Stimulated activated CD8-positive, alpha-beta memory T cell treated with anti-CD3 and anti-CD28 coated beads, Interleukin-2, amount 100 ng/mL, for 1 hour (primary cell): ENCODE measurements around the gene MALT1.

Experiments used
- DNase-seq, 2 donors: peaks; one replicate each; pipeline ENCODE4 v3.0.0-alpha.2; 2020; ENCODE audit warnings: low read depth in 2 of 2

The MALT1 gene

GRCh38 chr18:58692422-58693185 is 21.3 kb downstream of the MALT1 start:
- no peak for DNase-seq

DNA sequence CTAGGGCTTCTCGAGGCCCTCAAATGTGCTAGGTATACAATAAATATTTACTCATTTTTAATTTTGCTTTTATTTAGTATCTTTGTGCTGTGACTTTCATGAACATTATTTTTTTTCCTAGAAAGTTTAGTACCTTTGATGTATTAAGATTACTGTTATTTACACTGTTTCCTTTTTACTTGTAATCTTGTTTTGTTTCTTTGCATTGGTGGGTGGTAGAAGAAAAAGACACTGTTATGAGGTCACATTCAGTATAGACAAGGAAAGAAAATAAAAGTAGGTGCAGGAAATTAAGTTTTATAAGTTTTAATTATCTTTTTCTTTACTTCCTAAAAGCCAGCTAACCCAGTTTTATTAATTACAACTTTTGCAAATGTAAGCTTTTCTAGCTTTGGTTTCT is 23.0 kb downstream of the MALT1 start:
- no peak for DNase-seq

- DNase-seq = no peak
These were observed 23.6 kb downstream of the MALT1 start for GRCh38 chr18:58694720-58695468.

GRCh38 chr18:58695772-58696171 is 24.5 kb downstream of the MALT1 start:
- DNase-seq = no peak

DNA sequence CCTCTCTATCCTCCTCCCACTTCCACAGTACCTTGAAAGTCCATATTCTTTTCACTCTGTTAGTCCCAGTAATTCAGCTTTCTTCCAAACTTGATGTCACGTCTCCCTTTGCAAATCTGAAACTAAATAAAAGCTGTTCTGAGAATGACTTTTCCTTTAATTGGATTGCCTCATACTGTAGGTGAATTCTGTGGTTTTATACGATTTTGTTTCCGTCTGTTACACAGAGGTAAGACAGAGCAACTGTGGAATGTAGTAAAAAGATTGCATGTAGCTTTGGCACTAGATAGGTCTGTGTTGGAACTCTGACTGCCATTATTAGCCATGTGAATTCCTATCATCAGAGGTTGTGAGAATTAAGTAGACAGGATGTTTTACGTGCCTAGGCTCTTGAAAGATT is 25.9 kb downstream of the MALT1 start:
- DNase-seq = no peak

DNA sequence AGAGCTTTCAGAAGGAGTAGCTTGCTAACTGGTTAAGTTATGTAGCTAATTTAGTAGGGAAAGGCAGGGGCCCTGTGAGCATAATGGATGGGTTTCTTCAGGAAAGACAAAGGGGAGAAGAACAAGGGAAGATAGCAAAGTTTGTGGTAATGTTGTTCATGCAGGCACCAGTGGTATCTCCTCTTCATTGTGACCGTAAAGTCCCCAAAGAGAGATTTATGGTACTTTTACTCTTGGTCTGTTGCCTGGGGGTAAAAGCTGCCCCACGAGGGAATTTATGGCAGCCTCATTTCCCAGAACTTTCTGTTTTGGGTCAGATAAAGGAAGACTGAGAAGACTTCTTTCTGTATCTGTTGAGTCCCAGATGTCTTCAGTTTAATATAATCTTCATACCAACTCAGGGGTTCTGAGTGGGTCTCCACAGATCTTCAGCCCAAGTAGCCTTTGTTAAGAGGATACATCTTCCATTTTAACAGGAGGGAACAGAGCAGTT is 27.5 kb downstream of the MALT1 start:
- DNase-seq = no peak

DNA sequence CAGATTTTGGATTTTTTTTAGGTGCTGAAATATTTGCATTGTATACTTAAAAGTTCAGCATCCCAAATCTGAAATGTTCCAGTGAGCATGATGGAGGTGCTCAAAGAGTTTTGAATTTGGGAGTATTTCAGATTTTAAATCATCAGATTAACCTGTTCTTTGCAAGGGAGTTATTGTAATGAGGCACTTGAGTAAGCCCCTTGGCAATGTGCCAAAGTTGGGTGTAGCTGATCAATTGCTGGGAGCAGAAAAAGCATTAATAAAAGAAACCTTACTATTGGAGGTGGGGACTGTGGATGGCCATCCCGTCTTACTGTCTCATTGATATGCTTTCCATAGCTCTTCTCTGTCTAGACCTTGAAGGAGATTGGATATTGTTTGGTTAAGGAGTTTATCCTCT is 28.3 kb downstream of the MALT1 start:
- DNase-seq = no peak

DNA sequence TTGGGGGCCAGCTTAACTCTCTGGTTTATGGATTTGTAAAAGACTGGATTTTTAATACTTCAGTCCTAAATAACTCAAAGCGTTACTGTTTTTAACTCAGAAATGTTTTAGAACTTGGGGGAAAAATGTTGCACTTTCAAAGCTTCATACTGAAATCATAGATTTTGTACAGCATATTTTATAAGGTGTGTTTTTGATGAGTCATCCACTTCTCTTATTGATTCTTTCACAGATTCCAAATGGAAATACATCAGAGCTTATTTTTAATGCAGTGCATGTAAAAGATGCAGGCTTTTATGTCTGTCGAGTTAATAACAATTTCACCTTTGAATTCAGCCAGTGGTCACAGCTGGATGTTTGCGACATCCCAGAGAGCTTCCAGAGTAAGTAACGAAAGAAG is 28.9 kb downstream of the MALT1 start:
- DNase-seq = no peak

GRCh38 chr18:58712930-58713329 is 41.7 kb downstream of the MALT1 start:
- no peak for DNase-seq

DNA sequence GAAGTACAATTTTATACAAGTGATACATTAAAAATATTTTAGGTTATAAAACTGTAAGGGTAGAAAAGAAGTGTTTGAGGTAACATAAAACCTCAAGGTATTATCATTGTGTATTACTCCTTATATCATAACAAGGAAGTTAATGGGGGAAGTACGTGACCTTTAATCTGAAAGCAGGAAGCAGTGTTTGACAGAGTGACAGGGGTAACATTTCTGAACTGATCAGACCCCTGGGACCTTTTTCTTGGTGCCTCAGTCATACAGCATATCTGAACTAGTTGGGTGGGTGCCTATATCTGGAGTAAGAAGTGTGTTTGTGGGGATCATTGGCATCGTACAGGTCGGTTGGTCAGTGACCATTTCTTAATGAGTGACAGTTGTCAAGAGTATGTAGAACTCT is 43.0 kb downstream of the MALT1 start:
- DNase-seq = no peak

- DNase-seq = no peak
These were observed 43.6 kb downstream of the MALT1 start for GRCh38 chr18:58714821-58715220.

DNA sequence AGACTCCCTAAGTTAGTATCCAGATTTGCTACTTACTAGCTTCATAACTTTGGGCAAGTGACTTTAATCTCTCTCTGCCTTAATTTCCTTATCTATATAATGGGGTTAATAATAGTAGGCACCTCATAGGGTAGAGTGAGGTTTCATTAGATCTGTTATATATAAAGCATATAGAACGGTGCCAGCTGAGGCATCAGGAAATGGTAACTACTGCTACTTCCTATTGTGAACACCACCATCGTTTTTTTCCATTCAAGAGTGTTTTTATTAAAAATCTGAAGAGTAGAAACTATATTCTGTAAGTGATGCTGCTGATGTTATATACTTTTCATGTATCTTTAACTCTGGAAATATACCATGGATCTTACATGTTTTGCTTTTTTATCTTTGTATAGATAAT is 44.3 kb downstream of the MALT1 start:
- DNase-seq = no peak

DNA sequence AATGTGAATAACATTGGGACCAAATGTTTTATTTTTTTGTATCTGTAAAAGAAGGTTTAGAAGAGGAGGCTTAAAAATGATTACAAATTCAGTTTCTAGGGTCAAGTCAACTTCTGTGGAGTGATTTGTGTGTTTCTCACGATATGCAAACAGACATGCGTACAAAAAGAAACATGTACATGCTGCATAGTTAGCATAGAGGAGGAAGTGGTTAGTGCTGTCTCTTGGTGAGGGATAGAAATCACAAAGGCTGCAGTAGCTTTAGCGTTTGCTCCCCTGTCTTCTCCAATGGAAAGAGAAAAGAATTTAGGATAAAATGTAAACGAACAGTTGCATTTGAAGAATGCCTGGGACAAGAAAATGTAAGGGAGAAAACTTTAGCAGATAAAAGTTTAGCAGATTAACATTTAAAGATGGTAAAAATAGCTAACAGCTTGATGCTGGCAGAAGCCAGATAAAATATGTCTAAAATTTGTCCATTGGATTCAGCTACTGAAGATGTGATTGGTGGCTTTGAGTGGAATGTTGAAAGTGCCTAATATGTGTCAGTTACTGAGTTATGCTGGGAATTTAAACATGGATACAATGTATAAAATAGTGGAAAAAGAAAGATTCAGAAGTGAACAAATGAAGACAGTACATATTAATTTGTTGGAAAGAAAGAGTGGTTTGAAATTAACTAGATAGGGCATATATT is 44.9 kb downstream of the MALT1 start:
- DNase-seq = no peak

- no peak for DNase-seq
These were observed 50.4 kb downstream of the MALT1 start for GRCh38 chr18:58721566-58722239.

DNA sequence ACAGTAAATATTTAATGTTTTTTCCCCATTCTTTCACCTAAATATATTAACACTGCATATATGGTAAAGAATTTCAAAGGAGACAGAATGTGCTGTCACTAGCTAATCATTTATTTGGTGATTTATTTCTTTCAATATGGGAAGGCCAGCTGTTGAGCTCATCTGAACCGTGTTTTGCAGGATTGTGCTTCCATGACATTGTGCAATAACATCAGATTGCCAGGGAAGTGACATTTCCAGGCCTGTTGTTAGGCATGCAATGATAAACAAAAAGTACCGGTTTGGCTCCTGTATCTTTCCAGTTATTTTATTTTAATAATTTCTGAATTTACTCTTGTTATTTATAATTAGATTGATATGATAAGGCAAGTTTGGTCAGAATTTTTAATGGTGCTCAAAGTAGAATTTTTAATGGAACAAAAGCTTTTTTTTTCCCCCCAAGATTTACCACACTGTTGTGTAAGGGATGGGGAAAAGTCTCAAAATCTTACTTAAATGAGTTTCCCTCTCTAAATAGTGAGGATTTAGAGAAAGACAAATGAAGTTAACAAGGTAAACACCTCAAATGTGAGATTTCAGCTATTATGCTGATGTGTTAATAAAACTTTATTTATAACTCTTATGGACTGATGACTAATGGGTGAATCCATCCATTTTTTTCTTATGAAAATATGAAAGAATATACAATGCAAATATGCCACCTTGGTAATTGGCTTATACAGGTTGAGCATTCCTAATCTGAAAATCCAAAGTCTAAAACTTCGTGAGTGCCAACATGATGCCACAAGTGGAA is 52.7 kb downstream of the MALT1 start:
- DNase-seq = no peak

GRCh38 chr18:58726671-58727070 is 55.4 kb downstream of the MALT1 start:
- DNase-seq = no peak

DNA sequence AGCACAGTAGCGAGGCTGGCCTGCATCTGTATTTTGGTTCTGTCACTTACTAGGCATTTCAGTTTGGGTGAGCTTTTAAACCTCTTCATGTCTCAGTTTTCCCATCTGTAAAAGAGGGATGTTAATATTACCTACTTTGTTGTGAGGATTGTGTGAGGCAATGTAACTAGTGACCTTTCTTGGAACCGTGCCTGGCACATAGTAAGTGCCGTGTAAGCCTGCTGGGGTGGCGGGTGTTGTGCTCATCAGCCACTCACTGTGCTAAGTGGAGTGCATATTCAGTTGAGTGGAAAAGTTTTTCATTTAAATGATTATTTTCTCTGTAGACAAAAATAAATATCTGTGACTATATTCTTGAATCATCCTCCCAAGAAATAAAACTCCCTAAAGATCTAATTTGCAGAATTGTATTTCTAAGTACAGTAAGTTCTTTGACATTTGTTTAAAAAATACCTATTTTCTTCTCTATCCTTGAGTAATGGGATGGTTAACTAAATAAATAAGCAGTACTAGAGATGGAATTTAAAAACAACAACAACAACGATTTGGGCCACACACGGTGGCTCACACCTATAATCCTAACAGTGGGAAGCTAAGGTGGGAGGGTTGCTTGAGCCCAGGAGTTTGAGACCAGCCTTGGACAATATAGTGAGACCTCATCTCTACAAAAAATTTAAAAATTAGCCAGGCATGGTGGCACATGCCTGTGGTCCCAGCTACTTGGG is 56.7 kb downstream of the MALT1 start:
- no peak for DNase-seq

DNA sequence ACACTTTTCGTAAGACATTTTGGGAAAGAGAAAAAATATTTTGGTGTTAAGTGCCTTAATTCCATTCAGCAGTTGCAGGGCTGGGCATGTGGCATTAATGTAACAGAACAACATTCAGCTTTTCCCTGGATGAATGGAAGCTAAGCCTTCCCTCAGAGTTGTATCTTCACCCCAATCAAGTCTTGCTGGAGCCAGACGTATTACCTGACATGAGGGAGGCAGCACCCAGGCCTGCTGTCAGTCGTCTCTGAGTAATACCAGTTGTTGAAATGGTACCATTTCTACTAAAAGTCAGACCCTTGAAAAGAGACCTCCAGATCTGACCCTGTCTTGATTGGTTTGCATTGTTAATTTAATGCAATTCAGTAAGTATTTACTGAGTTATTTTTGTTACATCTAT is 57.5 kb downstream of the MALT1 start:
- DNase-seq = no peak

- no peak for DNase-seq
These were observed 59.4 kb downstream of the MALT1 start for GRCh38 chr18:58730618-58731017.

GRCh38 chr18:58732471-58732870 is 61.2 kb downstream of the MALT1 start:
- DNase-seq = no peak

DNA sequence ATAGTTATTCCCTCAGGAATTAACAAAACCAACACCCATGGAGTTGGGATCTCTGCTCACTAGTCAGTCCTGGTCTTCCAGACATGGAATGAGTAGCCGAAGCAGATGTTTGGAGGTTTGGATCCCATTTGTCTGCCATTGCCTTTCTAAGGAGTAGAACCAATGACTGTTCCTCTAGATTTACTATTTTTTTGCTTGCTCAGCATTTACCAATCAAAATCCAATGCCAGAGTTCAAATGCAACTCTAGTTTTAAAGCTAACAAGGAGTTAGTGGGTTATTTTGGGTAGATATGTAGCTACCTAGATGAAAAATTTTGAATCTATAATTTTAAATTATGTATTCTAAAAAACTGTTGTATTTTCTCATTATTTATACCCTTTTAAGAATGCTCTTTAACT is 62.6 kb downstream of the MALT1 start:
- DNase-seq = no peak
